GM23338 (cell line): Measurements from ENCODE around the gene TAS2R1. TPM values are rescaled to one million over a fixed set of nuclear protein-coding genes. Genes with fewer than 3 reads are reported as not detected.

Experiments
- ATAC-seq: fragments of 200-7000 bp; cut with Tn5 transposase; 3 replicates; pipeline ENCODE4 v1.9.1; 2020
- DNase-seq: peaks from one replicate; pipeline ENCODE4 v3.0.0-alpha.2; 2015; ENCODE audit warnings: low spot score
- H2AFZ ChIP-seq: fragments of 200-600 bp; sonication (generic); 2 replicates; pipeline ENCODE4 v1.8.0; 2016; ENCODE audit warnings: antibody characterized with exemption, mild to moderate bottlenecking, moderate library complexity
- H3F3A ChIP-seq: fragments of 200-600 bp; sonication (generic); replicated peaks from 2 replicates; pipeline ENCODE4 v1.8.0; 2017; ENCODE audit warnings: antibody characterized with exemption, mixed run types, low read depth
- H3K27ac ChIP-seq: fragments of 200-600 bp; sonication (generic); 2 replicates; pipeline ENCODE4 v1.6.1; 2016; ENCODE audit warnings: low read depth
- H3K27me3 ChIP-seq: fragments of 200-600 bp; sonication (generic); 2 replicates; pipeline ENCODE4 v1.8.0; 2016; ENCODE audit warnings: mild to moderate bottlenecking, mixed run types, moderate library complexity; ENCODE audit not compliant: insufficient read depth
- H3K36me3 ChIP-seq: fragments of 200-600 bp; sonication (generic); 2 replicates; pipeline ENCODE4 v1.8.0; 2016; ENCODE audit warnings: mild to moderate bottlenecking; ENCODE audit not compliant: insufficient read depth
- H3K4me1 ChIP-seq: fragments of 200-600 bp; sonication (generic); 2 replicates; pipeline ENCODE4 v1.8.0; 2016; ENCODE audit warnings: mild to moderate bottlenecking, moderate library complexity; ENCODE audit not compliant: insufficient read depth
- H3K4me2 ChIP-seq: fragments of 200-600 bp; sonication (generic); 2 replicates; pipeline ENCODE4 v1.7.1; 2017; ENCODE audit warnings: mixed run types
- H3K4me3 ChIP-seq: fragments of 200-600 bp; sonication (generic); 2 replicates; pipeline ENCODE4 v1.6.1; 2016; ENCODE audit warnings: mixed run types
- H3K79me2 ChIP-seq: fragments of 200-600 bp; sonication (generic); replicated peaks from 2 replicates; pipeline ENCODE4 v1.8.0; 2017; ENCODE audit warnings: mild to moderate bottlenecking; ENCODE audit not compliant: insufficient read depth
- H3K9me2 ChIP-seq: fragments of 200-600 bp; sonication (generic); 2 replicates; pipeline ENCODE4 v1.8.0; 2017; ENCODE audit not compliant: insufficient read depth
- H4K20me1 ChIP-seq: fragments of 200-600 bp; sonication (generic); replicated peaks from 2 replicates; pipeline ENCODE4 v1.8.0; 2017; ENCODE audit warnings: mild to moderate bottlenecking; ENCODE audit not compliant: insufficient read depth
- H3K27ac Mint-ChIP-seq: 2 replicates; pipeline ENCODE4 v1.8.0; 2020; ENCODE audit warnings: inconsistent platforms, mild to moderate bottlenecking, moderate library complexity, mixed read lengths
- H3K27me3 Mint-ChIP-seq: 3 replicates; pipeline ENCODE4 v1.8.0; 2022; ENCODE audit warnings: low read depth, mild to moderate bottlenecking, moderate library complexity, mixed read lengths, inconsistent platforms; ENCODE audit not compliant: insufficient read depth, poor library complexity
- H3K36me3 Mint-ChIP-seq: 3 replicates; pipeline ENCODE4 v1.8.0; 2021; ENCODE audit warnings: low read depth, mild to moderate bottlenecking, inconsistent platforms, moderate library complexity, mixed read lengths
- H3K4me1 Mint-ChIP-seq: 3 replicates; pipeline ENCODE4 v1.8.0; 2020; ENCODE audit warnings: mild to moderate bottlenecking, inconsistent platforms, mixed read lengths
- H3K4me3 Mint-ChIP-seq: 3 replicates; pipeline ENCODE4 v1.8.0; 2021; ENCODE audit warnings: moderate library complexity, mild to moderate bottlenecking, inconsistent platforms, mixed read lengths
- H3K9me3 Mint-ChIP-seq: 3 replicates; pipeline ENCODE4 v1.8.0; 2020; ENCODE audit warnings: moderate library complexity, mild to moderate bottlenecking, inconsistent platforms, mixed read lengths
- CREB1 ChIP-seq: fragments of 250-450 bp; sonication (Bioruptor Pico); IDR thresholded peaks from 2 replicates; pipeline ENCODE4 v1.5.0; 2020; ENCODE audit warnings: low read depth, mild to moderate bottlenecking, moderate library complexity
- ETS1 ChIP-seq: IDR thresholded peaks from 2 replicates; pipeline ENCODE4 v1.6.1; 2016; ENCODE audit warnings: antibody characterized with exemption
- EZH2 ChIP-seq: fragments of 200-600 bp; sonication (generic); IDR thresholded peaks from one replicate; pipeline ENCODE4 v1.8.0; 2017; ENCODE audit warnings: antibody characterized with exemption, mild to moderate bottlenecking, low read depth; ENCODE audit not compliant: unreplicated experiment
- EZH2phosphoT487 ChIP-seq: fragments of 200-600 bp; sonication (generic); IDR thresholded peaks from one replicate; pipeline ENCODE4 v1.8.1; 2018; ENCODE audit warnings: antibody characterized with exemption; ENCODE audit not compliant: unreplicated experiment
- JUNB ChIP-seq: IDR thresholded peaks from one replicate; pipeline ENCODE4 v1.6.1; 2016; ENCODE audit warnings: antibody characterized with exemption; ENCODE audit not compliant: unreplicated experiment
- NANOG ChIP-seq: IDR thresholded peaks from 2 replicates; pipeline ENCODE4 v1.6.1; 2016; ENCODE audit warnings: antibody characterized with exemption, borderline replicate concordance
- POLR2AphosphoS5 ChIP-seq: IDR thresholded peaks from 2 replicates; pipeline ENCODE4 v1.6.1; 2016; ENCODE audit warnings: antibody characterized with exemption, low read depth
- REST ChIP-seq: IDR thresholded peaks from one replicate; pipeline ENCODE4 v1.6.1; 2018; ENCODE audit warnings: antibody characterized with exemption; ENCODE audit not compliant: unreplicated experiment
- STAT1 ChIP-seq: IDR thresholded peaks from one replicate; pipeline ENCODE4 v1.6.1; 2016; ENCODE audit warnings: antibody characterized with exemption; ENCODE audit not compliant: unreplicated experiment
- ZNF114 ChIP-seq: fragments of 250-450 bp; sonication (Bioruptor Pico); IDR thresholded peaks from 2 replicates; pipeline ENCODE4 v1.5.0; 2020; ENCODE audit warnings: mild to moderate bottlenecking, moderate library complexity
- ZNF331 ChIP-seq: fragments of 250-450 bp; sonication (Bioruptor Pico); IDR thresholded peaks from 2 replicates; pipeline ENCODE4 v1.5.0; 2020; ENCODE audit warnings: low read depth, mild to moderate bottlenecking, moderate library complexity
- polyA plus RNA-seq: library from polyadenylated mRNA; unstranded; fragments of >200 nt; fragmentation: Nextera tagmentation; extraction: Ambion mirVana; gene quantifications from 2 replicates; pipeline ENCODE4 v1.2.1, GENCODE V29; 2016
- total RNA-seq: library from RNA; depleted of rRNA; stranded (reverse); fragments of >200 nt; shearing (Covaris generic); gene quantifications from 2 replicates; pipeline ENCODE4 v1.2.3, GENCODE V29; 2014
- TF ChIP-seq, protein P1 (sequence below), 2 experiments: fragments of 200-600 bp in 1 of 2; sonication (generic) in 1 of 2; conservative IDR thresholded peaks; 2 replicates each; pipeline versions ENCODE4 v1.5.1 to v1.6.1; 2016 to 2017; ENCODE audit warnings: antibody characterized with exemption in 2 of 2, low read depth in 2 of 2, mild to moderate bottlenecking in 2 of 2, moderate library complexity in 1 of 2

Gene TAS2R1
- total and polyA plus RNA-seq, 2 experiments from 2014 or later, result 0.19 TPM; not detected in 1

DNA sequence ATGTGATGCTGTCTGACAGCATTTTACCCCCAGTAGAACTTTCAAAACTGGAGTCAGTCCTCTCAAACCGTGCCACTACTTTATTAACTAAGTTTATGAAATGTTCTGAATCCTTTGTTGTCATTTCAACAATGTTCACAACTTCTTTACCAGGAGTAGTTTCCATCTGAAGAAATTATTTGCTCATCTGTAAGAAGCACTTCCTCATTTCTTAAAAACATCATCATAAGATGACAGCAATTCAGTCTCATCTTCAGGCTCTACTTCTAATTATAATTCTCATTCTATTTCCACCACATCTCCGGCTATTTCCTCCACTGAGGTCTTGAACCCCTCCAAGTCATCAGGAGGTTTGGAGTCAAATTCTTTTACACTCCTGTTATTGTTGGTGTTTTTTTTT, 2.3 kb upstream of the TAS2R1 start:
- Histone ChIP-seq H3K27me3 (no peaks in the 10 kb centered on the region), H2AFZ (no peak overlapping the region), H3K4me1 (no peaks in the 10 kb centered on the region), H3K27ac (no peak overlapping the region), H3K4me2 (no peak overlapping the region), H3F3A (no peaks in the 10 kb centered on the region), H3K9me2 (0 out of 2 replicates have a peak, but pooled peaks cover 3% of the 10 kb centered on the region), H3K79me2 (no peaks in the 10 kb centered on the region), H3K36me3 (no peaks in the 10 kb centered on the region), H3K4me3 (no peak overlapping the region), H4K20me1 (no peaks in the 10 kb centered on the region)
- TF ChIP-seq EZH2phosphoT487 (no peak), EZH2 (no peak), STAT1 (no peak), ZNF331 (CRISPR knock-in tag) (no peak), JUNB (no peak)
- TF ChIP-seq, protein P1, sequence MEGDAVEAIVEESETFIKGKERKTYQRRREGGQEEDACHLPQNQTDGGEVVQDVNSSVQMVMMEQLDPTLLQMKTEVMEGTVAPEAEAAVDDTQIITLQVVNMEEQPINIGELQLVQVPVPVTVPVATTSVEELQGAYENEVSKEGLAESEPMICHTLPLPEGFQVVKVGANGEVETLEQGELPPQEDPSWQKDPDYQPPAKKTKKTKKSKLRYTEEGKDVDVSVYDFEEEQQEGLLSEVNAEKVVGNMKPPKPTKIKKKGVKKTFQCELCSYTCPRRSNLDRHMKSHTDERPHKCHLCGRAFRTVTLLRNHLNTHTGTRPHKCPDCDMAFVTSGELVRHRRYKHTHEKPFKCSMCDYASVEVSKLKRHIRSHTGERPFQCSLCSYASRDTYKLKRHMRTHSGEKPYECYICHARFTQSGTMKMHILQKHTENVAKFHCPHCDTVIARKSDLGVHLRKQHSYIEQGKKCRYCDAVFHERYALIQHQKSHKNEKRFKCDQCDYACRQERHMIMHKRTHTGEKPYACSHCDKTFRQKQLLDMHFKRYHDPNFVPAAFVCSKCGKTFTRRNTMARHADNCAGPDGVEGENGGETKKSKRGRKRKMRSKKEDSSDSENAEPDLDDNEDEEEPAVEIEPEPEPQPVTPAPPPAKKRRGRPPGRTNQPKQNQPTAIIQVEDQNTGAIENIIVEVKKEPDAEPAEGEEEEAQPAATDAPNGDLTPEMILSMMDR (conservative IDR thresholded peaks at IDR 0.05; ENCODE audit: low read depth in 2 of 2), result no peak
- Mint-ChIP-seq H3K27ac (no peak overlapping the region), H3K4me3 (no peak overlapping the region), H3K36me3 (no peaks in the 10 kb centered on the region), H3K9me3 (peaks cover 2% of the 10 kb centered on the region; the same call in 1 of the 3 replicates), H3K4me1 (no peaks in the 10 kb centered on the region), H3K27me3 (no peaks in the 10 kb centered on the region)
- ATAC-seq, result no peak
- no peak for DNase-seq

DNA sequence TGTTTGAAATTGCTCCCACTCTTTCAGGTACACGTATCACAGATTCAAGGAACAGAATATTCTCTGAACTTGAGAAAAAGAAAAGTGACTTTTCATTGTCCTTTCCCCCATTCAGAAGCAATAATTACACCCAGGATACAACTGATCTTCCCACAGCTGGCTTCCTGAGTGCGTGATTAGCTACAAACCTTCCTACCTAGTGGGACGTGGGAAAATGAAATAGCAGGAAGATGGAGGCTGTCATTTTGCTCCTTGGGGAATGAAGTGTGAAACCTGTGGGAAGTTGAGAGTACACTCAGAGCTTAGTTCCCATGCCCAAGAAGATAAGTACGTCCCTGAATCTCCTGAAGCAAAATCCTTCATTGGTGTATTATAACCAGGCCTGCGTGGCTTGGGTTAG, 2.6 kb downstream of the TAS2R1 start:
- Histone ChIP-seq H3K4me1 (no peaks in the 10 kb centered on the region; the same call in 1 of the 2 replicates), H3K4me2 (no peak overlapping the region), H4K20me1 (no peaks in the 10 kb centered on the region), H3K27ac (no peak overlapping the region), H3K36me3 (no peaks in the 10 kb centered on the region), H2AFZ (0 out of 2 replicates have a peak overlapping the region, but pooled peaks have one; percentile 28), H3K9me2 (0 out of 2 replicates have a peak, but pooled peaks cover 3% of the 10 kb centered on the region), H3K4me3 (no peak overlapping the region), H3F3A (no peaks in the 10 kb centered on the region), H3K79me2 (no peaks in the 10 kb centered on the region), H3K27me3 (no peaks in the 10 kb centered on the region)
- Mint-ChIP-seq H3K36me3 (no peaks in the 10 kb centered on the region), H3K27me3 (no peaks in the 10 kb centered on the region), H3K4me3 (no peak overlapping the region), H3K9me3 (no peaks in the 10 kb centered on the region; the same call in 2 of the 3 replicates), H3K27ac (no peak overlapping the region), H3K4me1 (peaks cover 5% of the 10 kb centered on the region; the same call in 2 of the 3 replicates)
- DNase-seq, result no peak
- ATAC-seq, result no peak
- TF ChIP-seq JUNB (no peak), STAT1 (no peak), REST (no peak), ZNF331 (CRISPR knock-in tag) (no peak), EZH2phosphoT487 (no peak), NANOG (no peak), POLR2AphosphoS5 (no peak), ETS1 (no peak), CREB1 (CRISPR knock-in tag) (no peak), EZH2 (no peak), ZNF114 (no peak)
